GM21390 (cell line): Measurements from ENCODE around the gene AUTS2.

Experiments used
- ATAC-seq: cut with Tn5 transposase; IDR thresholded peaks from one replicate; pipeline ENCODE4 v1.9.1; 2021; ENCODE audit not compliant: unreplicated experiment

Gene AUTS2

DNA sequence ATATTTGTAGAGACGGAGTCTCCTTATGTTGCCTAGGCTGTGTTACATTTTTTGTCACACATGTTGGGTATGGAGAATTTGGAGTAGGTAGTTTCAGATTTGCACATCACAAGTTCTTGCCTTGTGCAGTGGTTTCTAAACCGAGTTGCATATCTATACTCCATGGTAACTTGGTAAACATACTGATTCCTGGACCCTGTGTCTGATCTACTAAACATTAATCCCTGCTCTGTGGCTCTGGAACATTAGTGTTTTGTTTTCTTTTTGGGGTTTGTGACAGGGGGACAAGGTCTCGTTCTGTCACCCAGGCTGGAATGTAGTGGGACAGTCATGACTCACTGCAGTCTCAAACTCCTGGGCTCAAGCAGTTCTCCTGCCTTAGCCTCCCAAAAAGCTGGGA, 24.7 kb downstream of the AUTS2 start:
- peak; percentile 55 for ATAC-seq

- no peak for ATAC-seq
Measured at GRCh38 chr7:69624435-69625230, 26.4 kb downstream of the AUTS2 start.

DNA sequence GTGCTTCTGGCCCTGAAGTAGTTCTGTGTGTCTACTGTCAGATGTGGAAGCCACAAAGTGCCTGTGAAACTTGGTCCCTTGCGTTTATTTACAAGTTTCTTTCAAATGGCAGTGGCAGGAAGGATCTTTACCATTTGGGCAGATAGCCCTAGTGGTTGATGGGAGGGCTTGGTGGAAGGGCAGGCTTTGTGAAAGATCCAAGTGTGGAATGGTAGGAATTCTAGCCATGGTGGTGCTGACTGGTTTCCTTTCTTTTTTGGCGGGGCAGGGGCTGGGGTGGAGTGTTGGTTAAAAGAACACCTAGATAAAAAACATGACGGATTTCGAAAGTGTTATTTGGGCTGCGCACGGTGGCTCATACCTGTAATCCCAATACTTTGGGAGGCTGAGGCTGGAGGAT, 27.0 kb downstream of the AUTS2 start:
- ATAC-seq, result no peak

GRCh38 chr7:69625798-69626197, 27.5 kb downstream of the AUTS2 start:
- ATAC-seq, result no peak

- peak; percentile 51 for ATAC-seq
Measured at GRCh38 chr7:69630292-69630691, 32.0 kb downstream of the AUTS2 start.

DNA sequence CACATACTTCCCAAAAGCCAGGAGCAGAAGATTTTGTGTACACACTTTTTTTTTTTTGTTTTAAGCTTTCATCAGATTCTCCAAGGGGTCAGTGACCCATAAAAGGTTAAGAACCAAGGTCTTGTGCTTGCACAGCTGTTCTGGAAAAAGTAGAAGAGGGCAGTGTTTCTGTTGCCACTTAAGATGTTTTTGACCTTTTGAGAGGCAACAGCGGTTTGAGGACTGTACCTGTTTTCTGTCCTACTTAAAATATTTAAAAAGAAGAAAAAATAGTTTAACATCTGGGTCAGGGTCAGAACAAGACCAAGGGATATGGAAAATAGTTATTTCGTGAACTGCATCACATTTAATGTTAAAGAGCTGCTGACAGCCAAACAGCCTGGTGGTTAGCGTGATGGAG, 32.9 kb downstream of the AUTS2 start:
- ATAC-seq, result no peak

- no peak for ATAC-seq
Measured at GRCh38 chr7:69632280-69632679, 34.0 kb downstream of the AUTS2 start.

GRCh38 chr7:69633122-69633831, 35.0 kb downstream of the AUTS2 start:
- no peak for ATAC-seq

GRCh38 chr7:69635555-69636185, 37.4 kb downstream of the AUTS2 start:
- ATAC-seq, result no peak

DNA sequence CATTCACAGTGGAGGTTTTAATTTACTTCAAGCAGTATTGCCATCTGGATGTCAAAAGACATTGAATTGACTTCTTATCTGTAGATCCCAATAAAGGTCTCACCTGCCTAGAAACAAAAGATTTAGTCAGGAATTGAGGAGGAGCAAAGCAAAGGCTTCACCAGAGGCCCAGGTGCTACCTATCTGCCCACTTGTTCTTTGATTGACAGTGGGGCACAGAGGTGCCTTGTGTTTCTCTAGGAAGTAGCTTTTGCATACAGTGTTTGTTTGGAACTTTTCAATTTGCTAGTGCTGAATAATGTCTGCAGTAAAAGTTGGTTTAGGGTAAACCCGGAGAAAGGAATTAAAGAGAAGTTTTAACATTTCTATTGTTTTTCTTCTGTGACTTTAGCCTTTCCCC, 40.4 kb downstream of the AUTS2 start:
- ATAC-seq, result no peak

DNA sequence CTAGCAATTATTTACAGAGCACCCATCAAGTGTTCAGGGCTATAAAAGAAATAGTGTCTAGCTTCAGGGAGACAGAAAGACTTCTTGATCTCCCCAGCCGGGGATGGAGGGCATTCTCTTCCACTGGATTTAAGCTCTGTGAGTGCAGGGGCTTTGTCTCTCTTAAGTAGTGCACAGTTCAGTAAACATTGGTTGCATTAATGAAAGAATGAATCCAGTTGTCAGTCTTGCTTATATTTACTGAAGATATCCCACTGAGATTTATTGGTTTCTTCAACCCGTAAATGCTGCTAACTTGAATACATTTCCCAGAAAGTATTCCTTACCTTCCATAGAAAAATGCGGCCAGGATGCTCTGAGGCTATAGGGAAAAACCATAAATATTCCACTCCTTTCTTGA, 41.9 kb downstream of the AUTS2 start:
- no peak for ATAC-seq

DNA sequence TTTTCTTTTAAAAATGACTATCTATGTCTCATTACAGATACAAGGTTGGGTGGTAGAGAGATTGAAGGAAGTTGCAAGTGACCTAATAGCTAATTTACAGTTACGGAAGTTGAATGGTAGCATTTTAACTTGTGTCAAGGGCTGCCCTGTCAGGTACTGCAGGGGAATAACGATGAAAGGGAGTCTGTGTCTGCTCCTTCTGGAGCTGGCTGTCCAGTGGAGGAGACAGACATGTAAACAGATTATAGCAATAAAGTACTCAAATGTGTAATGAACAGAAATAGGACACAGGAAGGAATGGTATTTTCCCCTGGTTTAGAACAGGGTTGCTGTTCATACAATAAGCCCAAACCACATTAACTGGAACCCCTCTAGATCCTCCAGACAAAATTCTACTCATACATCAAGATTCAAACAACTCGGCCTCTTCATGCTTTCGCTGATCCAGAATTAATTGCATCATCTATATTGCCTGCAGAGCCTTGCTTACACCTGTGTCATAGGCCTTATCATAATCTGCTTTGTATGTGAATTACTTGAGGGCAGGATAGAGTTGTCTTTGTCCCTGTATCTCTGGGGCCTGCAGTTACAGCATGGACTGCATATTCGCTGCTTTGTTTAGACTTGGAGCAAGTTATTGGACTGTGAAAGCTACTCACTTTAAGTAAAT, 42.8 kb downstream of the AUTS2 start:
- no peak for ATAC-seq

DNA sequence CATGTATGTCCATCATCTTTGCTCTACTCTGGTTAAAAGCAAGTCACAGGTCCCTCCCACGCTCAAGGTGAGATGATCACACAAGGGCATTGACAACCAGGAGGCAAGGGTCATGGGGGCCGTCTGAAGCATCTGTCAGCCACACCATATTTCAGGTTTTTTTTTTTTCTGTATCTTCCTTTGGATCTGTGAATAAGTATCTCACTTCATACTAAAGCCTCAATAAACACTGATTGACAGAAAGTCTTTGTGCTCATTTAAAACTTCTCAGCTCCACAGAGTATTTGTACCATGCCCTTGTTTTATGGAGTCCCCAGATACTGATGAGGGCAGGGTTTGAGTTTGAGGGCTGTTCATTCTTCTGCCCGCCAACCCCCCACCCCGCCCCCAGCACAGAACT, 45.0 kb downstream of the AUTS2 start:
- ATAC-seq, result no peak

- ATAC-seq, result no peak
Measured at GRCh38 chr7:69643708-69644445, 45.6 kb downstream of the AUTS2 start.

DNA sequence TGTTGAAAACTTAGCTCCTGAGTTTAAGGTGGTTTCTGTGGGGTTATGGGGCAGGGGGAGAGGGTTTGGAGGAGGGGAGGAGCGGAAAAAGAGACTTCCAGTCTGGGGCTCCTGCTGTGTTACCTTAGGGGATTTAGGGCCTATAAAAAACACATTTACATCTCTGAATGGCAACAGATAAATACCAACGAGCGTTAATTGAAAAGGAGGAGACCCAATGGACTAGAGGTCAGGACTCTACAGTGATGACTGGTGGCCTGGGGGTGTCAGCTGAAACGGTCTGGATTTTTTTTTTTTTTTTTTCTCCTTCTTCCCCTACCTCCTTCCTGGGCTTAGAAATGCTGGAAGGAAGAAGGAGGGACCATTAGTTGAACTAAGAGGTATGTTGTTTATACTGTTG, 47.4 kb downstream of the AUTS2 start:
- ATAC-seq, result no peak

DNA sequence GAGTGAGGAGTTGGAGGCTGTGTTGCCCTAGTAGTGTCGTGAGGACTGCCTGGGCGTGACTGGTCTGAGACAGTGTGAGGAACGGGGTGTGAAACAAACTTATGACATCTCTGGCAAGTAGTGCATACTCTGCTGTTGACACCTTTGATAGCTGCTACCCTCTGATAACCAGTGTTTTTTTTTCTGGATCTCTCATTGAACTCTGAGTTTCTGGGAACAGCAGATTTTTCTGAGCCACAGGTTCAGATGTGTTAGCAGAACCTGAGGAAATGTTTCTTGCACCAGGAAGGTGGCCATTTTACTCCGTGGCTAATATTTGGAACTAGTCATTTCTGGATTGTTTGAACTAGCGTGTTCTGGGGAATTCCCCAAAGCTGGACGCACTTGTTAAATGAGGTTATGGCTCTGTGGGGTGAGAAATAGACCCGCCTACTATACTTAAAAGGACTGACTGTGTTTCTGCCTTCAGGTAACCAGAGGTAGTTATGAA, 52.9 kb downstream of the AUTS2 start:
- ATAC-seq, result peak; percentile 65

GRCh38 chr7:69652947-69653701, 54.8 kb downstream of the AUTS2 start:
- ATAC-seq, result no peak

DNA sequence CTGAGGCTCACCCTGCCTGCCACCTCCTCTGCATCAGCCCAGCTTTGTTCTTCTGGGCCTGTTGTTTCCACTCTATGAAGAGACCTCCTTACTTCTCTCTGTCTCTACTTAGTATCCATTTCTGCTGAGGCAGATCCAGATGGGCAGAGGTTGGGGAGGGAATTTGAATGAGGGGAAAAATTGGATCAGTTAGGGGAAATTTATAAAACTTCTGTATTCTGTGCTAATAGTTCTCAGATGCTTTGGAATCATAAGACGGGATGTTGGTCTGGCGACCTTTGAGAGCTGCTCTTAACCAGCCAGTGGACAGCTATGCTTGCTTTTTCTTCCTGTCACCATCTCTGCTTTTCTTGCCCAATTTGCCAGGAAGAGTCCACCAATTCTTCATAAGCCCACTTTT, 55.5 kb downstream of the AUTS2 start:
- no peak for ATAC-seq

DNA sequence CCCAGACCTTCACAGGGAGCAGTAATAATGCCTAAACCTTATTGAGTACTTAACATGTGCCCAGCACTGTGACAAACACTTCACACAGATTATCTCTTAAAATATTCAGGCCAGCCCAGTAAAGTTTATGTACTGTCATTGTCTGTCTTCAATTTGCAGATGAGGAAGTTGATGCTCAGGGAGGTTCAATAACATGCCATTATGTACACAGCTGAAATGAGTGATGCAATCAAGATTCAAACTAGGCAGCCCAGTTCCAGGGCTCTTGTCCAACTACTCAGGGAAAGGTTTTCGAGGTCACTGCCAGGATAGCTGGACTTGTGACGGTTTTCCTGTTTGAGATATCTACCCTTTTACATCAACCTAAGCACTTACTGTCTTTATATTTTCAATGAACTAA, 56.1 kb downstream of the AUTS2 start:
- ATAC-seq, result no peak
